ENCODE data around the gene CREB3L2. TPM values are rescaled to one million over a fixed set of nuclear protein-coding genes. Genes with fewer than 3 reads are reported as not detected.

Gene CREB3L2
- total and polyA plus RNA-seq, 2 of the 8 experiments (the other 6 are each of a cell fraction or from before 2014, with no cell fraction given), result 14.4 to 48.3 TPM

GRCh38 chr7:137900137-137900536 lies 101.7 kb downstream of the CREB3L2 start:
- Histone ChIP-seq H3K56ac (replicated peaks; ENCODE audit: insufficient read length, low read depth, low read length) (no peak overlapping the region), H3K27me3 (replicated peaks in 1 of 4; ENCODE audit: control insufficient read depth in 3 of 4, extremely low read depth in 1 of 4, insufficient read depth in 3 of 4, low read length in 3 of 4) (no peaks in the 10 kb centered on the region), H3K9me3 (ENCODE audit: insufficient read depth in 2 of 2, low read depth in 1 of 2, low read length in 1 of 2) (no peaks in the 10 kb centered on the region), H2BK20ac (ENCODE audit: low read length) (no peak overlapping the region), H3K4me1 (replicated peaks in 1 of 4; ENCODE audit: control insufficient read depth in 3 of 4, insufficient read depth in 4 of 4, low read length in 3 of 4) (peaks cover 0 to 2% (median 0%) of the 10 kb centered on the region in 4 experiments; a peak in 3 of 7 replicates), H2AFZ (ENCODE audit: low read length) (no peak overlapping the region), H3K27ac (ENCODE audit: low read depth, low read length) (no peak overlapping the region), H3K36me3 (ENCODE audit: control insufficient read depth in 2 of 4, insufficient read depth in 4 of 4, low read length in 3 of 4) (peaks cover 0 to 24% (median 13%) of the 10 kb centered on the region in 4 experiments; a peak in 6 of 8 replicates), H3K4me2 (ENCODE audit: insufficient read depth in 1 of 2, low read depth in 2 of 2, low read length in 2 of 2) (no peak overlapping the region), H2AK5ac (ENCODE audit: low read depth, low read length) (no peak overlapping the region), H4K8ac (ENCODE audit: extremely low read depth, insufficient read depth, low read length) (no peak overlapping the region), H2BK15ac (ENCODE audit: low read length) (0 out of 2 replicates have a peak overlapping the region, but pooled peaks have one; percentile 20), H3K23ac (ENCODE audit: insufficient read length) (no peak overlapping the region), H3K23me2 (ENCODE audit: low read depth, low read length) (no peaks in the 10 kb centered on the region), H3K4ac (replicated peaks; ENCODE audit: insufficient read length, low read depth, low read length) (peak overlapping the region; percentile 62), H3K9ac (replicated peaks in 1 of 4; ENCODE audit: extremely low read depth in 1 of 4, low read depth in 3 of 4, low read length in 3 of 4) (no peak overlapping the region), H4K20me1 (replicated peaks in 1 of 2; ENCODE audit: control insufficient read depth in 1 of 2, insufficient read depth in 2 of 2, low read length in 2 of 2) (no peaks in the 10 kb centered on the region), H3K14ac (ENCODE audit: insufficient read length) (no peak overlapping the region), H2BK12ac (ENCODE audit: low read depth, low read length) (no peak overlapping the region), H3K79me1 (ENCODE audit: low read depth, low read length) (no peaks in the 10 kb centered on the region), H3K18ac (ENCODE audit: extremely low read depth, low read length) (no peak overlapping the region), H4K91ac (replicated peaks; ENCODE audit: insufficient read length, low read length) (no peak overlapping the region), H4K5ac (ENCODE audit: insufficient read length, low read depth, low read length) (no peak overlapping the region), H2BK5ac (ENCODE audit: low read depth, low read length) (no peak overlapping the region), H2BK120ac (replicated peaks; ENCODE audit: low read depth, low read length) (no peak overlapping the region), H3K79me2 (ENCODE audit: control insufficient read depth in 1 of 2, insufficient read depth in 2 of 2, low read length in 2 of 2) (no peaks in the 10 kb centered on the region), H3K4me3 (ENCODE audit: extremely low read depth in 1 of 4, insufficient read depth in 2 of 4, low read depth in 3 of 4, low read length in 4 of 4) (no peak overlapping the region)
- DNase-seq (ENCODE audit: low read depth in 1 of 2, low spot score in 2 of 2) (no peak), FAIRE-seq (no peak)
- ChIA-PET CTCF (ENCODE audit: partially characterized antibody) (interaction anchor here (0.7 to 9.9 kb wide), 27 partner anchors 12 to 294 kb away, joined by 3 to 167 read pairs (median 3); partner anchors contain the start of gene CREB3L2), POLR2A (ENCODE audit: partially characterized antibody) (no interaction called here)
- 92% methylated on average over 4 of the region's 4 CpGs; no CpG with 5 or more reads in 1 of the 2 experiments for WGBS, 2 experiments (ENCODE audit: extremely low coverage in 1 of 2, insufficient coverage in 1 of 2, insufficient read length in 1 of 2, insufficient replicate concordance in 2 of 2, low coverage in 1 of 2, low lambda C conversion rate in 2 of 2, missing lambda C conversion rate in 1 of 2)
- TF ChIP-seq ZNF274 (IDR thresholded peaks at IDR 0.05; ENCODE audit: borderline replicate concordance, extremely low read depth, low read length), result no peak
- no peak for TF ChIP-seq TCF12 (IDR thresholded peaks at IDR 0.05; ENCODE audit: low read depth, low read length)
- TF ChIP-seq TAF7 (optimal IDR thresholded peaks at IDR 0.05; ENCODE audit: borderline replicate concordance, low read depth, low read length), result no peak
- TF ChIP-seq HDAC6 (IDR thresholded peaks at IDR 0.05; ENCODE audit: low read depth, low read length), result no peak
- no peak for TF ChIP-seq KDM5A (IDR thresholded peaks at IDR 0.05; ENCODE audit: low read length)
- TF ChIP-seq SAP30 (IDR thresholded peaks at IDR 0.05; ENCODE audit: insufficient read depth, insufficient replicate concordance, low read length), result no peak
